ENCODE data around the gene ABCG4.
A peak's percentile ranks its signal among the peaks of the same experiment; 100 is the strongest.
"Not testable (repeated sequence)": the region's sequence is repeated elsewhere in the genome, so short reads cannot be mapped to it uniquely, and the experiment has no call there.

The ABCG4 gene

DNA sequence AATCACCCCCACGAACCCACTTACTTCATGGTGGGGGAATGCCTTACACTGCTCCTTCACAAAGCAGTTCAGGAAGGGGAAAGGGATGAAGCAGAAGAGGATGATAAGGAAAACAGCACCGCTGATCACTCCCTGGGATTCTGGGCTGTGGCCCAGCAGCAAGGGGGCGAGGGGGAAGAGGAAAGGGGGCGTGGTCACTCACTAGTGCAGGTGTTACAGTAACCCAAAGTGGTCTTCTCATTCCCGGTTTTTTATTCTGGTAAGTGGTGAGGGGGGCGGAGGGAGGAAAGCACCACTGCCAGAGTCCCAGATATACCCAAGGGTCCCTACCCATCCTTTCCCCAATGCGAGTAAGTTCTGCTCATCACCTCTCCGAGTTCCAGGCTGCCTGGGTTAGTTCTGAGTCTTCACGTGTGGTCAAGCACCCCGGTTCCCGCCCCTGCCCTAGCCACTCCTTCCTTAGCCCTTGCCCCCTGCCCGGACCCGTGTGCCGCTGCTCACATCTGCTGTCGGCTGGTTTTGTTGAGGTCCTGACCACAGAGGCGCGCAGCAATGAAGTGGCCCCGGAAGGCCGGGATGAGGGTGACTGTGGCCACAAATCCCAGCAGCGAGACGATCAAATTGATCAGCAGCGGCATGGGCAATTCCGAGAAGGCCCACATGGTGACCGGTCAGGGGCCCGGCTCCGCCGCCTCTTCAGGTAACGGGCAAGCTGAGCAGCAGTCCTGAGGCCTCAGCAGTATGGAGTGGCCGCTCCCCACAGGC is 47.7 kb upstream of the ABCG4 start:
- Histone ChIP-seq H3F3A (ENCODE audit: control insufficient read depth, insufficient read depth) (peaks cover 20% of the 10 kb centered on the region), H3K4me2 (ENCODE audit: low read length) (peak overlapping the region; percentile 94), H3K36me3 (ENCODE audit: control insufficient read depth, low read length) (peaks cover 32% of the 10 kb centered on the region), H3K27ac (ENCODE audit: low read depth, low read length) (peak overlapping the region; percentile 75), H3K4me1 (ENCODE audit: control insufficient read depth, low read length) (peaks cover 72% of the 10 kb centered on the region), H4K20me1 (ENCODE audit: control insufficient read depth, insufficient read depth, low read depth, low read length) (no peaks in the 10 kb centered on the region), H3K9me2 (replicated peaks; ENCODE audit: control insufficient read depth, low read length) (no peaks in the 10 kb centered on the region), H3K4me3 (ENCODE audit: low read length) (peak overlapping the region; percentile 83), H3K79me2 (ENCODE audit: control insufficient read depth, low read length) (peaks cover 57% of the 10 kb centered on the region), H3K27me3 (ENCODE audit: control insufficient read depth, low read length) (no peaks in the 10 kb centered on the region), H3K9me3 (ENCODE audit: control insufficient read depth, insufficient read depth, low read length) (no peaks in the 10 kb centered on the region)
- TF ChIP-seq, protein P1, sequence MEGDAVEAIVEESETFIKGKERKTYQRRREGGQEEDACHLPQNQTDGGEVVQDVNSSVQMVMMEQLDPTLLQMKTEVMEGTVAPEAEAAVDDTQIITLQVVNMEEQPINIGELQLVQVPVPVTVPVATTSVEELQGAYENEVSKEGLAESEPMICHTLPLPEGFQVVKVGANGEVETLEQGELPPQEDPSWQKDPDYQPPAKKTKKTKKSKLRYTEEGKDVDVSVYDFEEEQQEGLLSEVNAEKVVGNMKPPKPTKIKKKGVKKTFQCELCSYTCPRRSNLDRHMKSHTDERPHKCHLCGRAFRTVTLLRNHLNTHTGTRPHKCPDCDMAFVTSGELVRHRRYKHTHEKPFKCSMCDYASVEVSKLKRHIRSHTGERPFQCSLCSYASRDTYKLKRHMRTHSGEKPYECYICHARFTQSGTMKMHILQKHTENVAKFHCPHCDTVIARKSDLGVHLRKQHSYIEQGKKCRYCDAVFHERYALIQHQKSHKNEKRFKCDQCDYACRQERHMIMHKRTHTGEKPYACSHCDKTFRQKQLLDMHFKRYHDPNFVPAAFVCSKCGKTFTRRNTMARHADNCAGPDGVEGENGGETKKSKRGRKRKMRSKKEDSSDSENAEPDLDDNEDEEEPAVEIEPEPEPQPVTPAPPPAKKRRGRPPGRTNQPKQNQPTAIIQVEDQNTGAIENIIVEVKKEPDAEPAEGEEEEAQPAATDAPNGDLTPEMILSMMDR (IDR thresholded peaks at IDR 0.05; ENCODE audit: low read depth, low read length, poor library complexity, severe bottlenecking): no peak
- TF ChIP-seq EZH2phosphoT487 (IDR thresholded peaks at IDR 0.05; ENCODE audit: borderline replicate concordance, low read length): no peak

DNA sequence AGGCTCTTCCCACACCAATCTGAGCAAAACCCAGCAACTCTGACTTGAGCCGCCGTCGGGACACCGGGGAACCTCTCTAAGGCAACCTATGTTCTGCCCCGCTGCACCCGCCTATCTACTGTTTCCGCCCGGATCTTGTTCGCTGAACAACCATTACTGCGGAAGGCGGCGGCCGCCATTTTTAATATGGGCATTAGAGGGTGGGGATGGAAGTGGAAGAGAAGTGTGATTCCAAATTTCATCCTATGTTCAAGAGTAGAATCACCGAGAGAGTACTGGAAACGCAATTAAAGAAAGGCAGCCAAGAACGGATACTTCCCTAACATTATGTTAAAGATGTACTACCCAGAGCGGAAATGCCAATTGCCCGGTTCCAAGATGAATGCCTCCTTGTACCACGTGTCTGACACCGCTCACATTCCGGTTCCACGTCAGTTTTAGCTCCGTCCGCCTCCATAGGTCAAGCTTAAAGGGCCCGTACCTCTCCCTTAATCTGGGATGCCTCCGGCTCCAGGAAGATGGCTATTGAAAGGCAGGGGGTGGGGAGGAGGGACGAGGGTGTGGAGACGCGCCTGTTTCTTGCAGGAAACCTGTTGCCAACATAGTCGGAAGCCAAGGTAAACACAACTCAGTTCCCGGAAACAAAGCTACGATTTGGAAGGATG is 47.0 kb upstream of the ABCG4 start, which contains the start of gene DPAGT1:
Gene DPAGT1, minus strand, starts transcription at position 95 of the 665 bp plus-strand sequence. CDS start 198 bp downstream, outside the sequence.
- Histone ChIP-seq H3K9me3 (ENCODE audit: control insufficient read depth, insufficient read depth, low read length) (no peaks in the 10 kb centered on the region), H3K4me2 (ENCODE audit: low read length) (peak within 1 kb of the TSS; percentile 94), H3F3A (ENCODE audit: control insufficient read depth, insufficient read depth) (peaks cover 20% of the 10 kb centered on the region), H3K27ac (ENCODE audit: low read depth, low read length) (peak within 1 kb of the TSS; percentile 75), H3K27me3 (ENCODE audit: control insufficient read depth, low read length) (no peaks in the 10 kb centered on the region), H3K4me1 (ENCODE audit: control insufficient read depth, low read length) (peaks cover 72% of the 10 kb centered on the region), H4K20me1 (ENCODE audit: control insufficient read depth, insufficient read depth, low read depth, low read length) (no peaks in the 10 kb centered on the region), H3K9me2 (replicated peaks; ENCODE audit: control insufficient read depth, low read length) (no peaks in the 10 kb centered on the region), H3K36me3 (ENCODE audit: control insufficient read depth, low read length) (peaks cover 25% of the 10 kb centered on the region), H3K79me2 (ENCODE audit: control insufficient read depth, low read length) (peaks cover 50% of the 10 kb centered on the region), H3K4me3 (ENCODE audit: low read length) (peak within 1 kb of the TSS; percentile 83)
- TF ChIP-seq, protein P1 (IDR thresholded peaks at IDR 0.05; ENCODE audit: low read depth, low read length, poor library complexity, severe bottlenecking): no peak
- TF ChIP-seq EZH2phosphoT487 (IDR thresholded peaks at IDR 0.05; ENCODE audit: borderline replicate concordance, low read length): no peak

DNA sequence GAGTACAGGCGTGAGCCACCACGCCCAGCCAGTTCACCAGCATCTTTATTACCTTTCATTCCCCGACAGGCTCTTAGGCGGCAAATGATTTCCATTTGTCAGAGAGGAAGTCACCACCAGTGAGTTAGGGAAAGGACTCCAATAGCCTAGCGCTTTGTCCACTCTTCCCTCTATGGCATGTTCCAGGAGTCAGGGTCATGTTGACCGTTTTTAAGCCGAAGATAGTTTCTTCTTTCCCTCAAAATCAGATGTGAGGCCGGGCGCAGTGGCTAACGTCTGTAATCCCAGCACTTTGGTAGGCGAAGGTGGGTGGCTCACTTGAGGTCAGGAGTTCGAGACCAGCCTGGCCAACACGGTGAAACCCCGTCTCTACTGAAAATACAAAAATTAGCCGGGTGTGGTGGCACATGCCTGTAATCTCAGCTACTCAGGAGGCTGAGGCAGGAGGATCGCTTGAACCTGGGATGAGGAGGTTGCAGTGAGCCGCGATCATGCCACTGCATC is 45.6 kb upstream of the ABCG4 start:
- H3K4me2 ChIP-seq (ENCODE audit: low read length): peak overlapping the region; percentile 94
- H3K27ac ChIP-seq (ENCODE audit: low read depth, low read length): peak overlapping the region; percentile 75; the same call in 1 of the 2 replicates
- not testable (repeated sequence) for H3K9me3 ChIP-seq (ENCODE audit: control insufficient read depth, insufficient read depth, low read length); H4K20me1 ChIP-seq (ENCODE audit: control insufficient read depth, insufficient read depth, low read depth, low read length); H3K9me2 ChIP-seq (replicated peaks; ENCODE audit: control insufficient read depth, low read length); H3K27me3 ChIP-seq (ENCODE audit: control insufficient read depth, low read length)
- H3K36me3 ChIP-seq (ENCODE audit: control insufficient read depth, low read length): peaks cover 18% of the 10 kb centered on the region
- H3K79me2 ChIP-seq (ENCODE audit: control insufficient read depth, low read length): peaks cover 49% of the 10 kb centered on the region
- H3F3A ChIP-seq (ENCODE audit: control insufficient read depth, insufficient read depth): peaks cover 20% of the 10 kb centered on the region
- H3K4me1 ChIP-seq (ENCODE audit: control insufficient read depth, low read length): peaks cover 61% of the 10 kb centered on the region
- H3K4me3 ChIP-seq (ENCODE audit: low read length): peak overlapping the region; percentile 83

DNA sequence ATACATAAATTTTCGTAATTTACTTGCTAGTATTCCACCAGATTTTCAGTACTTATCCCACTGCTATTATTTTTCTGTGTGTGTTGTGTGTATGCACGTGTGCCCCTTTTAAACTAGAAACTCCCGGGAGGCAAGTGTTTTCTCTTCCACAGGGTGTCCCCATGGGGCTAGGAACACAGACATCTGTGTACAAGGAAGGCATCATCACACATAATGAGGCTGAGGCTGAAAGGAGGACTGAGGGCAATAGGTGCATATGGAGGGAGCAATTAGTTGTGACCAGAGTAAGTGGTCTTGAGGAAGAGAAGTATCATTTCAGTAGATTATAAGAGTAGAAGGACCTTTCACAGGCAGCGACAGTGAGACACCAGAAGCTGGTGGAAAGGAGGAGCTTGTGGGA is 45.1 kb upstream of the ABCG4 start:
- H3K9me2 ChIP-seq (replicated peaks; ENCODE audit: control insufficient read depth, low read length): no peaks in the 10 kb centered on the region
- no peaks in the 10 kb centered on the region for H4K20me1 ChIP-seq (ENCODE audit: control insufficient read depth, insufficient read depth, low read depth, low read length)
- H3F3A ChIP-seq (ENCODE audit: control insufficient read depth, insufficient read depth): peaks cover 16% of the 10 kb centered on the region
- no peak overlapping the region for H3K4me3 ChIP-seq (ENCODE audit: low read length)
- H3K36me3 ChIP-seq (ENCODE audit: control insufficient read depth, low read length): peaks cover 13% of the 10 kb centered on the region
- H3K79me2 ChIP-seq (ENCODE audit: control insufficient read depth, low read length): peaks cover 49% of the 10 kb centered on the region
- H3K27me3 ChIP-seq (ENCODE audit: control insufficient read depth, low read length): no peaks in the 10 kb centered on the region
- H3K27ac ChIP-seq (ENCODE audit: low read depth, low read length): no peak overlapping the region
- H3K4me2 ChIP-seq (ENCODE audit: low read length): peak overlapping the region; percentile 94
- H3K9me3 ChIP-seq (ENCODE audit: control insufficient read depth, insufficient read depth, low read length): no peaks in the 10 kb centered on the region
- peaks cover 61% of the 10 kb centered on the region for H3K4me1 ChIP-seq (ENCODE audit: control insufficient read depth, low read length)
- no peak for TF ChIP-seq EZH2phosphoT487 (IDR thresholded peaks at IDR 0.05; ENCODE audit: borderline replicate concordance, low read length)
- TF ChIP-seq, protein P1 (IDR thresholded peaks at IDR 0.05; ENCODE audit: low read depth, low read length, poor library complexity, severe bottlenecking): peak; percentile 39

Measured in DOHH2 (cell line).